IMR-90 (cell line): Measurements from ENCODE around the gene FSIP1. TPM values are rescaled to one million over a fixed set of nuclear protein-coding genes. Genes with fewer than 3 reads are reported as not detected.

Experiments used
- ATAC-seq: fragments of 200-7000 bp; cut with Tn5 transposase; 2 replicates; pipeline ENCODE4 v1.9.1; 2020; ENCODE audit warnings: low read depth, mild to moderate bottlenecking, moderate library complexity
- BruUV-seq: library from RNA; stranded (reverse); fragments of 400-500 nt; replicated peaks from 2 replicates; lab custom pipeline; 2021; lab: Mats Ljungman, UMichigan
- CTCF ChIA-PET: fragments of 300-600 bp; formaldehyde crosslinking; extraction: SDS; loops from one replicate; lab custom pipeline; 2021; ENCODE audit warnings: antibody characterized with exemption; lab: Yijun Ruan, JAX
- POLR2A ChIA-PET: fragments of 300-600 bp; sonication (Branson Sonifier 250); formaldehyde crosslinking; loops from one replicate; lab custom pipeline; 2022; ENCODE audit warnings: antibody characterized with exemption; ENCODE audit not compliant: unreplicated experiment; lab: Charles Lee
- DNase-seq: peaks from one replicate; pipeline ENCODE4 v3.0.0; 2013
- H2AFZ ChIP-seq: replicated peaks from 2 replicates; pipeline ENCODE3; 2013; ENCODE audit warnings: low read length, mild to moderate bottlenecking; ENCODE audit not compliant: poor library complexity
- H2AK5ac ChIP-seq: 2 replicates; pipeline ENCODE4 v1.6.1; 2013; ENCODE audit warnings: low read depth, low read length, inconsistent platforms
- H2AK9ac ChIP-seq: replicated peaks from 2 replicates; pipeline ENCODE3; 2013; ENCODE audit warnings: mild to moderate bottlenecking, low read depth, low read length, moderate library complexity; ENCODE audit not compliant: poor library complexity
- H2BK120ac ChIP-seq: 2 replicates; pipeline ENCODE4 v1.6.1; 2013; ENCODE audit warnings: low read depth, low read length, inconsistent platforms
- H2BK15ac ChIP-seq: 3 replicates; pipeline ENCODE4 v1.6.1; 2013; ENCODE audit warnings: low read depth, low read length, inconsistent platforms
- H2BK20ac ChIP-seq: 2 replicates; pipeline ENCODE4 v1.6.1; 2013; ENCODE audit warnings: low read depth, mild to moderate bottlenecking, inconsistent platforms, low read length, moderate library complexity
- H2BK5ac ChIP-seq: 2 replicates; pipeline ENCODE4 v1.6.1; 2013; ENCODE audit warnings: mild to moderate bottlenecking, low read depth, low read length, inconsistent platforms; ENCODE audit not compliant: poor library complexity, severe bottlenecking
- H3K14ac ChIP-seq: replicated peaks from 2 replicates; pipeline ENCODE4 v1.6.1; 2013; ENCODE audit warnings: low read depth, low read length, inconsistent platforms
- H3K18ac ChIP-seq: 2 replicates; pipeline ENCODE4 v1.6.1; 2013; ENCODE audit warnings: low read depth, low read length, control low read depth
- H3K23ac ChIP-seq: 2 replicates; pipeline ENCODE4 v1.6.1; 2013; ENCODE audit warnings: low read depth, low read length, inconsistent platforms
- H3K27ac ChIP-seq: 2 replicates; pipeline ENCODE4 v1.5.1; 2013; ENCODE audit warnings: mild to moderate bottlenecking, control low read depth, low read length; ENCODE audit not compliant: insufficient read depth
- H3K27me3 ChIP-seq: 2 replicates; pipeline ENCODE4 v1.6.1; 2013; ENCODE audit warnings: low read length; ENCODE audit not compliant: control insufficient read depth, insufficient read depth
- H3K36me3 ChIP-seq: 2 replicates; pipeline ENCODE4 v1.6.1; 2013; ENCODE audit warnings: low read length, mixed read lengths; ENCODE audit not compliant: control insufficient read depth, insufficient read depth
- H3K4ac ChIP-seq: 2 replicates; pipeline ENCODE4 v1.6.1; 2013; ENCODE audit warnings: low read depth, low read length, inconsistent platforms
- H3K4me1 ChIP-seq: 2 replicates; pipeline ENCODE4 v1.6.1; 2013; ENCODE audit warnings: low read length, mixed read lengths; ENCODE audit not compliant: control insufficient read depth, insufficient read depth
- H3K4me2 ChIP-seq: 2 replicates; pipeline ENCODE4 v1.6.1; 2013; ENCODE audit warnings: low read depth, mild to moderate bottlenecking, control low read depth, low read length, moderate library complexity
- H3K4me3 ChIP-seq: 2 replicates; pipeline ENCODE4 v1.5.1; 2013; ENCODE audit warnings: low read depth, mild to moderate bottlenecking, control low read depth, low read length, moderate library complexity; ENCODE audit not compliant: insufficient read depth
- H3K56ac ChIP-seq: 2 replicates; pipeline ENCODE4 v1.6.1; 2013; ENCODE audit warnings: low read length, inconsistent platforms; ENCODE audit not compliant: insufficient read depth; ENCODE audit errors: extremely low read depth
- H3K79me1 ChIP-seq, 2 experiments: 2 replicates each; pipeline ENCODE4 v1.6.1; 2013; ENCODE audit warnings: low read length in 2 of 2, inconsistent platforms in 1 of 2, low read depth in 1 of 2
- H3K9ac ChIP-seq: 2 replicates; pipeline ENCODE4 v1.6.1; 2013; ENCODE audit warnings: low read depth, low read length, control low read depth
- H3K9me1 ChIP-seq: 2 replicates; pipeline ENCODE4 v1.6.1; 2013; ENCODE audit warnings: low read length, inconsistent platforms; ENCODE audit not compliant: insufficient read depth
- H3K9me3 ChIP-seq: 2 replicates; pipeline ENCODE4 v1.6.1; 2013; ENCODE audit warnings: low read length; ENCODE audit not compliant: control insufficient read depth, insufficient read depth
- H4K20me1 ChIP-seq: 2 replicates; pipeline ENCODE4 v1.6.1; 2013; ENCODE audit warnings: low read length, inconsistent platforms; ENCODE audit not compliant: insufficient read depth
- H4K5ac ChIP-seq: 2 replicates; pipeline ENCODE4 v1.6.1; 2013; ENCODE audit warnings: mild to moderate bottlenecking, low read depth, low read length, control low read depth
- H4K8ac ChIP-seq, 2 experiments: 2 replicates each; pipeline ENCODE4 v1.6.1; 2013; ENCODE audit warnings: low read depth in 2 of 2, low read length in 2 of 2, control low read depth in 1 of 2, inconsistent platforms in 1 of 2
- H4K91ac ChIP-seq: 2 replicates; pipeline ENCODE4 v1.6.1; 2013; ENCODE audit warnings: low read depth, low read length, inconsistent platforms; ENCODE audit not compliant: insufficient read depth
- BHLHE40 ChIP-seq: fragments of 150-350 bp; IDR thresholded peaks from 2 replicates; pipeline ENCODE4 v1.6.1; 2016; ENCODE audit warnings: mild to moderate bottlenecking, low read depth, low read length
- CEBPB ChIP-seq: IDR thresholded peaks from 2 replicates; pipeline ENCODE4 v1.6.1; 2012; ENCODE audit warnings: low read depth, low read length, improper control_type of control experiment
- CHD1 ChIP-seq: IDR thresholded peaks from 2 replicates; pipeline ENCODE4 v1.6.1; 2012; ENCODE audit warnings: low read depth, low read length, improper control_type of control experiment
- FOS ChIP-seq: fragments of 150-350 bp; IDR thresholded peaks from 2 replicates; pipeline ENCODE4 v1.6.1; 2016; ENCODE audit warnings: low read depth, low read length
- MAFK ChIP-seq: IDR thresholded peaks from 2 replicates; pipeline ENCODE4 v1.6.1; 2012; ENCODE audit warnings: low read depth, low read length, improper control_type of control experiment
- MAZ ChIP-seq: IDR thresholded peaks from 2 replicates; pipeline ENCODE4 v1.6.1; 2012; ENCODE audit warnings: low read depth, mild to moderate bottlenecking, low read length, improper control_type of control experiment, moderate library complexity, borderline replicate concordance
- MXI1 ChIP-seq: IDR thresholded peaks from 2 replicates; pipeline ENCODE4 v1.6.1; 2012; ENCODE audit warnings: low read depth, mild to moderate bottlenecking, low read length, moderate library complexity, borderline replicate concordance
- POLR2A ChIP-seq: IDR thresholded peaks from 2 replicates; pipeline ENCODE4 v1.6.1; 2012; ENCODE audit warnings: mild to moderate bottlenecking, low read depth, low read length
- RAD21 ChIP-seq: IDR thresholded peaks from 2 replicates; pipeline ENCODE4 v1.6.1; 2012; ENCODE audit warnings: low read length, improper control_type of control experiment
- RCOR1 ChIP-seq: IDR thresholded peaks from 2 replicates; pipeline ENCODE4 v1.6.1; 2012; ENCODE audit warnings: mild to moderate bottlenecking, low read length, improper control_type of control experiment; ENCODE audit not compliant: insufficient replicate concordance
- RFX5 ChIP-seq: IDR thresholded peaks from 2 replicates; pipeline ENCODE4 v1.8.0; 2012; ENCODE audit warnings: low read depth, mild to moderate bottlenecking, low read length, moderate library complexity
- SMC3 ChIP-seq: fragments of 150-350 bp; IDR thresholded peaks from 2 replicates; pipeline ENCODE4 v1.6.1; 2016; ENCODE audit warnings: low read depth, mild to moderate bottlenecking, antibody characterized with exemption, low read length, moderate library complexity
- WGBS, 2 experiments: methylation state at CpG; one replicate each; pipeline versions ENCODE4 v1.1.5 to v1.1.7; 2013; ENCODE audit warnings: missing lambda C conversion rate in 2 of 2; ENCODE audit not compliant: insufficient read length in 1 of 2; ENCODE audit errors: extremely low coverage in 2 of 2; 5-methylcytosine and 5-hydroxymethylcytosine counted together
- dilution Hi-C: fragments of 300-500 bp; cut with HindIII; formaldehyde crosslinking; loops from one replicate; pipeline ENCODE4 v1.14.3; 2018; ENCODE audit warnings: low sequenced_read_pairs; ENCODE audit not compliant: unreplicated experiment
- in situ Hi-C: fragments of 300-500 bp; cut with MboI; formaldehyde crosslinking; loops from 3 replicates; pipeline ENCODE4 v1.14.3; 2019; ENCODE audit warnings: low sequenced_read_pairs, inconsistent platforms, mixed read lengths
- intact Hi-C: fragments of 100-400 bp; cut with micrococcal nuclease; formaldehyde crosslinking; loops from 2 replicates; pipeline ENCODE4 v1.10.0; 2022
- polyA plus RNA-seq, 3 experiments: library from polyadenylated mRNA; depleted of rRNA; stranded (reverse); fragments of >200 nt; gene quantifications; 2 replicates each; pipeline ENCODE4 v1.2.3, GENCODE V29; 2012; ENCODE audit warnings: low replicate concordance in 1 of 3
- total RNA-seq: library from RNA; depleted of rRNA; stranded (reverse); fragments of >200 nt; gene quantifications from 2 replicates; pipeline ENCODE4 v1.2.3, GENCODE V29; 2012
- TF ChIP-seq, protein P1 (sequence below): fragments of 150-350 bp; IDR thresholded peaks from 2 replicates; pipeline ENCODE4 v1.6.1; 2017; ENCODE audit warnings: mild to moderate bottlenecking, antibody characterized with exemption, low read length, low read depth
- TF ChIP-seq, protein P2 (sequence below): fragments of 150-350 bp; IDR thresholded peaks from 2 replicates; pipeline ENCODE4 v1.6.1; 2016; ENCODE audit warnings: low read depth, mild to moderate bottlenecking, low read length, moderate library complexity, borderline replicate concordance

The FSIP1 gene
- total and polyA plus RNA-seq, 2 of the 4 experiments (the other 2 are of a cell fraction), result 0.10 to 0.18 TPM

DNA sequence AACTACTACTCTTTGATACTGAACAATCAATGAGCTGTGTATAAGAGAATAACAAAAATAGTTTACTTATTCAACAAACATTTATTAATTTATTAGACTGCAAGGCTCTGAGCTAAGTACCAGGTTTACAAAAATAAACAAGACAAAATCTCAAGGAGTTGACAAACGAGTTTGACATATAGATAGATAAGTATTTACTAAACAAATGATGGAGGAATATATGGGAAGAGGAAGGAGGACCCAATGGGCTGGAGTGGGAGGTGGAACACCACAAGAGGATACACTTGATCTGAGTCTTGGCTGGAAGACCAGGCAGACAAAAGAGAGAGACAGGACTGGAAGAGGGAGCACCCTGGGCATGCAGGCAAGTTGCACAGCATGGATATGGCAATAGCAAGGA lies 47.5 kb upstream of the FSIP1 start:
- CTCF ChIA-PET, result no interaction called here
- H2BK120ac ChIP-seq, result no peak overlapping the region; the same call in 1 of the 2 replicates
- peak overlapping the region; percentile 18; the same call in 1 of the 2 replicates for H3K4ac ChIP-seq
- H3K4me3 ChIP-seq, result no peak overlapping the region
- H3K9ac ChIP-seq, result no peak overlapping the region
- H3K27me3 ChIP-seq, result no peaks in the 10 kb centered on the region
- H3K23ac ChIP-seq, result no peak overlapping the region; the same call in 1 of the 2 replicates
- H2AFZ ChIP-seq, result no peak overlapping the region
- intact Hi-C loops, result loop anchor here (5.0 kb wide), 1 partner anchor 38 kb away; no protein-coding TSS in a partner anchor
- WGBS, 2 experiments, result no CpG with 5 or more reads among the region's 1 CpG
- POLR2A ChIA-PET, result no interaction called here
- H3K18ac ChIP-seq, result 0 out of 2 replicates have a peak overlapping the region, but pooled peaks have one; percentile 34
- peaks cover 89% of the 10 kb centered on the region for H4K20me1 ChIP-seq
- no peak overlapping the region for H3K4me2 ChIP-seq
- no peak overlapping the region for H4K91ac ChIP-seq
- DNase-seq (no peak), ATAC-seq (0 out of 2 replicates have a peak, but pooled peaks have one; percentile 9)
- no peak overlapping the region for H2BK20ac ChIP-seq
- no peak overlapping the region for H2AK5ac ChIP-seq
- no peak overlapping the region; the same call in 1 of the 2 replicates for H4K5ac ChIP-seq
- no peak for TF ChIP-seq RFX5
- TF ChIP-seq MXI1, result no peak
- TF ChIP-seq RAD21, result no peak
- TF ChIP-seq MAZ, result no peak
- no peak for TF ChIP-seq BHLHE40
- TF ChIP-seq, protein P1, sequence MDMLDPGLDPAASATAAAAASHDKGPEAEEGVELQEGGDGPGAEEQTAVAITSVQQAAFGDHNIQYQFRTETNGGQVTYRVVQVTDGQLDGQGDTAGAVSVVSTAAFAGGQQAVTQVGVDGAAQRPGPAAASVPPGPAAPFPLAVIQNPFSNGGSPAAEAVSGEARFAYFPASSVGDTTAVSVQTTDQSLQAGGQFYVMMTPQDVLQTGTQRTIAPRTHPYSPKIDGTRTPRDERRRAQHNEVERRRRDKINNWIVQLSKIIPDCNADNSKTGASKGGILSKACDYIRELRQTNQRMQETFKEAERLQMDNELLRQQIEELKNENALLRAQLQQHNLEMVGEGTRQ, result no peak
- TF ChIP-seq, protein P2, sequence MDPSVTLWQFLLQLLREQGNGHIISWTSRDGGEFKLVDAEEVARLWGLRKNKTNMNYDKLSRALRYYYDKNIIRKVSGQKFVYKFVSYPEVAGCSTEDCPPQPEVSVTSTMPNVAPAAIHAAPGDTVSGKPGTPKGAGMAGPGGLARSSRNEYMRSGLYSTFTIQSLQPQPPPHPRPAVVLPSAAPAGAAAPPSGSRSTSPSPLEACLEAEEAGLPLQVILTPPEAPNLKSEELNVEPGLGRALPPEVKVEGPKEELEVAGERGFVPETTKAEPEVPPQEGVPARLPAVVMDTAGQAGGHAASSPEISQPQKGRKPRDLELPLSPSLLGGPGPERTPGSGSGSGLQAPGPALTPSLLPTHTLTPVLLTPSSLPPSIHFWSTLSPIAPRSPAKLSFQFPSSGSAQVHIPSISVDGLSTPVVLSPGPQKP, result no peak
- TF ChIP-seq CHD1, result no peak
- no peak for TF ChIP-seq RCOR1
- no peak for TF ChIP-seq POLR2A
- TF ChIP-seq FOS, result no peak
- TF ChIP-seq MAFK, result no peak
- no peak for TF ChIP-seq SMC3
- TF ChIP-seq CEBPB, result no peak
- BruUV-seq, result no TSS peak
- in situ Hi-C loops, result no loop called here
- H3K36me3 ChIP-seq, result no peaks in the 10 kb centered on the region
- peaks cover 39% of the 10 kb centered on the region for H3K9me1 ChIP-seq
- H3K27ac ChIP-seq, result peak overlapping the region; percentile 3; the same call in 1 of the 2 replicates
- peak overlapping the region; percentile 3 for H2BK5ac ChIP-seq
- peak overlapping the region; percentile 22; the same call in 1 of the 2 replicates for H3K14ac ChIP-seq
- peaks cover 42 to 86% of the 10 kb centered on the region in 2 experiments for H3K79me1 ChIP-seq
- no peak overlapping the region for H4K8ac ChIP-seq
- no peak overlapping the region for H2AK9ac ChIP-seq
- H3K4me1 ChIP-seq, result peaks cover 20% of the 10 kb centered on the region
- dilution Hi-C loops, result no loop called here
- H3K56ac ChIP-seq, result no peak overlapping the region
- no peaks in the 10 kb centered on the region for H3K9me3 ChIP-seq
- H2BK15ac ChIP-seq, result no peak overlapping the region
